ENCODE measurements around the gene ARSD.
"Not testable (repeated sequence)": the region's sequence is repeated elsewhere in the genome, so short reads cannot be mapped to it uniquely, and the experiment has no call there.

Gene ARSD

GRCh38 chrX:2934715-2935710, 5.9 kb upstream of the ARSD start:
- Histone ChIP-seq H3K36me3 (ENCODE audit: control insufficient read depth in 1 of 2, insufficient read depth in 2 of 2, low read length in 2 of 2) (peaks cover 0 to 5% of the 10 kb centered on the region in 2 donors), H3K9ac (ENCODE audit: low read depth in 1 of 2, low read length in 2 of 2) (no peak overlapping the region), H3K9me3 (ENCODE audit: control insufficient read depth in 1 of 2, low read length in 2 of 2) (no peaks in the 10 kb centered on the region), H3K27me3 (ENCODE audit: control insufficient read depth in 1 of 2, insufficient read depth in 2 of 2, low read length in 2 of 2) (no peaks in the 10 kb centered on the region), H3K4me1 (ENCODE audit: control insufficient read depth in 1 of 2, insufficient read depth in 2 of 2, low read length in 2 of 2) (no peaks in the 10 kb centered on the region), H3K4me3 (ENCODE audit: low read depth in 1 of 2, low read length in 2 of 2) (no peak overlapping the region), H3K27ac (ENCODE audit: low read depth, low read length) (no peak overlapping the region)

- H3K9me3 ChIP-seq (ENCODE audit: control insufficient read depth in 1 of 2, low read length in 2 of 2) = no peaks in the 10 kb centered on the region
- no peaks in the 10 kb centered on the region for H3K27me3 ChIP-seq (ENCODE audit: control insufficient read depth in 1 of 2, insufficient read depth in 2 of 2, low read length in 2 of 2)
- H3K9ac ChIP-seq (ENCODE audit: low read depth in 1 of 2, low read length in 2 of 2) = no peak overlapping the region
- H3K27ac ChIP-seq (ENCODE audit: low read depth, low read length) = no peak overlapping the region
- no peaks in the 10 kb centered on the region for H3K4me1 ChIP-seq (ENCODE audit: control insufficient read depth in 1 of 2, insufficient read depth in 2 of 2, low read length in 2 of 2)
- no peak overlapping the region for H3K4me3 ChIP-seq (ENCODE audit: low read depth in 1 of 2, low read length in 2 of 2)
- peaks cover 0 to 5% of the 10 kb centered on the region in 2 donors for H3K36me3 ChIP-seq (ENCODE audit: control insufficient read depth in 1 of 2, insufficient read depth in 2 of 2, low read length in 2 of 2)
Observed at GRCh38 chrX:2933125-2933900, 4.2 kb upstream of the ARSD start.

GRCh38 chrX:2931612-2932011, 2.5 kb upstream of the ARSD start:
- no peak overlapping the region for H3K27ac ChIP-seq (ENCODE audit: low read depth, low read length)
- H3K9me3 ChIP-seq (ENCODE audit: control insufficient read depth in 1 of 2, low read length in 2 of 2) = no peaks in the 10 kb centered on the region
- no peak overlapping the region for H3K4me3 ChIP-seq (ENCODE audit: low read depth in 1 of 2, low read length in 2 of 2)
- H3K36me3 ChIP-seq (ENCODE audit: control insufficient read depth in 1 of 2, insufficient read depth in 2 of 2, low read length in 2 of 2) = peaks cover 0 to 1% of the 10 kb centered on the region in 2 donors
- no peaks in the 10 kb centered on the region for H3K4me1 ChIP-seq (ENCODE audit: control insufficient read depth in 1 of 2, insufficient read depth in 2 of 2, low read length in 2 of 2)
- no peak overlapping the region for H3K9ac ChIP-seq (ENCODE audit: low read depth in 1 of 2, low read length in 2 of 2)
- no peaks in the 10 kb centered on the region for H3K27me3 ChIP-seq (ENCODE audit: control insufficient read depth in 1 of 2, insufficient read depth in 2 of 2, low read length in 2 of 2)

GRCh38 chrX:2931155-2931554, 2.0 kb upstream of the ARSD start:
- Histone ChIP-seq H3K4me1 (ENCODE audit: control insufficient read depth in 1 of 2, insufficient read depth in 2 of 2, low read length in 2 of 2) (no peaks in the 10 kb centered on the region), H3K9me3 (ENCODE audit: control insufficient read depth in 1 of 2, low read length in 2 of 2) (no peaks in the 10 kb centered on the region), H3K4me3 (ENCODE audit: low read depth in 1 of 2, low read length in 2 of 2) (no peak overlapping the region), H3K27me3 (ENCODE audit: control insufficient read depth in 1 of 2, insufficient read depth in 2 of 2, low read length in 2 of 2) (no peaks in the 10 kb centered on the region), H3K27ac (ENCODE audit: low read depth, low read length) (no peak overlapping the region), H3K9ac (ENCODE audit: low read depth in 1 of 2, low read length in 2 of 2) (no peak overlapping the region), H3K36me3 (ENCODE audit: control insufficient read depth in 1 of 2, insufficient read depth in 2 of 2, low read length in 2 of 2) (no peaks in the 10 kb centered on the region)

- peak overlapping the region; percentile 50 for H3K27ac ChIP-seq (ENCODE audit: low read depth, low read length)
- no peaks in the 10 kb centered on the region for H3K9me3 ChIP-seq (ENCODE audit: control insufficient read depth in 1 of 2, low read length in 2 of 2)
- peak overlapping the region; percentile 35 to 55 for H3K4me3 ChIP-seq (ENCODE audit: low read depth in 1 of 2, low read length in 2 of 2)
- H3K9ac ChIP-seq (ENCODE audit: low read depth in 1 of 2, low read length in 2 of 2) = no peak overlapping the region
- H3K4me1 ChIP-seq (ENCODE audit: control insufficient read depth in 1 of 2, insufficient read depth in 2 of 2, low read length in 2 of 2) = no peaks in the 10 kb centered on the region
- H3K27me3 ChIP-seq (ENCODE audit: control insufficient read depth in 1 of 2, insufficient read depth in 2 of 2, low read length in 2 of 2) = no peaks in the 10 kb centered on the region
- no peaks in the 10 kb centered on the region for H3K36me3 ChIP-seq (ENCODE audit: control insufficient read depth in 1 of 2, insufficient read depth in 2 of 2, low read length in 2 of 2)
Observed at GRCh38 chrX:2928191-2928582, 952 bp downstream of the ARSD start.

GRCh38 chrX:2926664-2927275, 2.4 kb downstream of the ARSD start:
- H3K4me1 ChIP-seq (ENCODE audit: control insufficient read depth in 1 of 2, insufficient read depth in 2 of 2, low read length in 2 of 2) = no peaks in the 10 kb centered on the region
- no peaks in the 10 kb centered on the region for H3K9me3 ChIP-seq (ENCODE audit: control insufficient read depth in 1 of 2, low read length in 2 of 2)
- peaks cover 0 to 5% of the 10 kb centered on the region in 2 donors for H3K36me3 ChIP-seq (ENCODE audit: control insufficient read depth in 1 of 2, insufficient read depth in 2 of 2, low read length in 2 of 2)
- H3K9ac ChIP-seq (ENCODE audit: low read depth in 1 of 2, low read length in 2 of 2) = no peak overlapping the region
- H3K27ac ChIP-seq (ENCODE audit: low read depth, low read length) = no peak overlapping the region
- no peaks in the 10 kb centered on the region for H3K27me3 ChIP-seq (ENCODE audit: control insufficient read depth in 1 of 2, insufficient read depth in 2 of 2, low read length in 2 of 2)
- no peak overlapping the region for H3K4me3 ChIP-seq (ENCODE audit: low read depth in 1 of 2, low read length in 2 of 2)

- H3K4me1 ChIP-seq (ENCODE audit: control insufficient read depth in 1 of 2, insufficient read depth in 2 of 2, low read length in 2 of 2); H3K9me3 ChIP-seq (ENCODE audit: control insufficient read depth in 1 of 2, low read length in 2 of 2); H3K27me3 ChIP-seq (ENCODE audit: control insufficient read depth in 1 of 2, insufficient read depth in 2 of 2, low read length in 2 of 2); H3K4me3 ChIP-seq (ENCODE audit: low read depth in 1 of 2, low read length in 2 of 2); H3K36me3 ChIP-seq (ENCODE audit: control insufficient read depth in 1 of 2, insufficient read depth in 2 of 2, low read length in 2 of 2); H3K9ac ChIP-seq (ENCODE audit: low read depth in 1 of 2, low read length in 2 of 2); H3K27ac ChIP-seq (ENCODE audit: low read depth, low read length): not testable (repeated sequence)
Observed at GRCh38 chrX:2926255-2926654, 2.9 kb downstream of the ARSD start.

GRCh38 chrX:2924151-2924550, 5.0 kb downstream of the ARSD start:
- no peaks in the 10 kb centered on the region for H3K27me3 ChIP-seq (ENCODE audit: control insufficient read depth in 1 of 2, insufficient read depth in 2 of 2, low read length in 2 of 2)
- H3K9ac ChIP-seq (ENCODE audit: low read depth in 1 of 2, low read length in 2 of 2) = no peak overlapping the region
- no peaks in the 10 kb centered on the region for H3K9me3 ChIP-seq (ENCODE audit: control insufficient read depth in 1 of 2, low read length in 2 of 2)
- H3K27ac ChIP-seq (ENCODE audit: low read depth, low read length) = no peak overlapping the region
- H3K36me3 ChIP-seq (ENCODE audit: control insufficient read depth in 1 of 2, insufficient read depth in 2 of 2, low read length in 2 of 2) = peaks cover 5 to 13% of the 10 kb centered on the region in 2 donors
- no peaks in the 10 kb centered on the region for H3K4me1 ChIP-seq (ENCODE audit: control insufficient read depth in 1 of 2, insufficient read depth in 2 of 2, low read length in 2 of 2)
- no peak overlapping the region for H3K4me3 ChIP-seq (ENCODE audit: low read depth in 1 of 2, low read length in 2 of 2)

GRCh38 chrX:2921750-2922149, 7.4 kb downstream of the ARSD start:
- Histone ChIP-seq H3K9ac (ENCODE audit: low read depth in 1 of 2, low read length in 2 of 2) (no peak overlapping the region), H3K36me3 (ENCODE audit: control insufficient read depth in 1 of 2, insufficient read depth in 2 of 2, low read length in 2 of 2) (peaks cover 5 to 13% of the 10 kb centered on the region in 2 donors), H3K9me3 (ENCODE audit: control insufficient read depth in 1 of 2, low read length in 2 of 2) (no peaks in the 10 kb centered on the region), H3K27ac (ENCODE audit: low read depth, low read length) (no peak overlapping the region), H3K27me3 (ENCODE audit: control insufficient read depth in 1 of 2, insufficient read depth in 2 of 2, low read length in 2 of 2) (no peaks in the 10 kb centered on the region), H3K4me1 (ENCODE audit: control insufficient read depth in 1 of 2, insufficient read depth in 2 of 2, low read length in 2 of 2) (no peaks in the 10 kb centered on the region), H3K4me3 (ENCODE audit: low read depth in 1 of 2, low read length in 2 of 2) (no peak overlapping the region)

- no peak overlapping the region for H3K4me3 ChIP-seq (ENCODE audit: low read depth in 1 of 2, low read length in 2 of 2)
- H3K9me3 ChIP-seq (ENCODE audit: control insufficient read depth in 1 of 2, low read length in 2 of 2) = no peaks in the 10 kb centered on the region
- H3K36me3 ChIP-seq (ENCODE audit: control insufficient read depth in 1 of 2, insufficient read depth in 2 of 2, low read length in 2 of 2) = peaks cover 5 to 13% of the 10 kb centered on the region in 2 donors
- no peak overlapping the region for H3K9ac ChIP-seq (ENCODE audit: low read depth in 1 of 2, low read length in 2 of 2)
- no peak overlapping the region for H3K27ac ChIP-seq (ENCODE audit: low read depth, low read length)
- no peaks in the 10 kb centered on the region for H3K4me1 ChIP-seq (ENCODE audit: control insufficient read depth in 1 of 2, insufficient read depth in 2 of 2, low read length in 2 of 2)
- no peaks in the 10 kb centered on the region for H3K27me3 ChIP-seq (ENCODE audit: control insufficient read depth in 1 of 2, insufficient read depth in 2 of 2, low read length in 2 of 2)
Observed at GRCh38 chrX:2921193-2921592, 7.9 kb downstream of the ARSD start.
